ENCODE measurements around the gene CHAF1A. TPM values are rescaled to one million over a fixed set of nuclear protein-coding genes. Genes with fewer than 3 reads are reported as not detected.

The CHAF1A gene
- total and polyA plus RNA-seq, 2 of the 4 experiments (the other 2 are of a cell fraction), result 12.4 to 22.9 TPM

GRCh38 chr19:4358709-4359626 lies 43.5 kb upstream of the CHAF1A start:
- TF ChIP-seq RAD21 (IDR thresholded peaks at IDR 0.05; ENCODE audit: low read length) (no peak), FOS (IDR thresholded peaks at IDR 0.05; ENCODE audit: low read depth, low read length) (no peak), RCOR1 (IDR thresholded peaks at IDR 0.05; ENCODE audit: insufficient replicate concordance, low read length) (no peak), NFE2L2 (IDR thresholded peaks at IDR 0.05; ENCODE audit: low read depth, low read length) (no peak), SMC3 (IDR thresholded peaks at IDR 0.05; ENCODE audit: low read depth, low read length) (no peak), USF2 (IDR thresholded peaks at IDR 0.05; ENCODE audit: low read depth, low read length) (no peak), MXI1 (IDR thresholded peaks at IDR 0.05; ENCODE audit: borderline replicate concordance, low read depth, low read length) (no peak), POLR2A (IDR thresholded peaks at IDR 0.05; ENCODE audit: low read depth, low read length) (no peak), CHD1 (IDR thresholded peaks at IDR 0.05; ENCODE audit: low read depth, low read length) (no peak), MAZ (IDR thresholded peaks at IDR 0.05; ENCODE audit: borderline replicate concordance, low read depth, low read length) (no peak), RFX5 (IDR thresholded peaks at IDR 0.05; ENCODE audit: low read depth, low read length) (no peak), BHLHE40 (IDR thresholded peaks at IDR 0.05; ENCODE audit: low read depth, low read length) (no peak)
- H3K18ac ChIP-seq (ENCODE audit: low read depth, low read length), result no peak overlapping the region
- no TSS peak for BruUV-seq (replicated peaks)

More at GRCh38 chr19:4358709-4359626, 43.5 kb upstream of the CHAF1A start:
- Histone ChIP-seq H3K23ac (ENCODE audit: low read depth, low read length) (no peak overlapping the region), H3K36me3 (ENCODE audit: control insufficient read depth, insufficient read depth, low read length) (peaks cover 48% of the 10 kb centered on the region), H4K5ac (ENCODE audit: low read depth, low read length) (no peak overlapping the region), H4K20me1 (ENCODE audit: insufficient read depth, low read length) (peaks cover 11% of the 10 kb centered on the region), H3K14ac (replicated peaks; ENCODE audit: low read depth, low read length) (no peak overlapping the region), H4K8ac (ENCODE audit: low read depth in 2 of 2, low read length in 2 of 2) (no peak overlapping the region), H3K4me3 (ENCODE audit: insufficient read depth, low read depth, low read length) (no peak overlapping the region), H3K9me1 (ENCODE audit: insufficient read depth, low read length) (no peaks in the 10 kb centered on the region), H3K4me1 (ENCODE audit: control insufficient read depth, insufficient read depth, low read length) (peaks cover 10% of the 10 kb centered on the region; the same call in 1 of the 2 replicates), H2BK20ac (ENCODE audit: low read depth, low read length) (no peak overlapping the region), H2BK5ac (ENCODE audit: low read depth, low read length, poor library complexity, severe bottlenecking) (no peak overlapping the region), H3K27me3 (ENCODE audit: control insufficient read depth, insufficient read depth, low read length) (no peaks in the 10 kb centered on the region), H3K79me1 (ENCODE audit: low read depth in 1 of 2, low read length in 2 of 2) (peaks cover 0 to 16% of the 10 kb centered on the region in 2 experiments; a peak in 3 of 4 replicates), H2AK9ac (replicated peaks; ENCODE audit: low read depth, low read length, poor library complexity) (peak overlapping the region; percentile 50), H3K9me3 (ENCODE audit: control insufficient read depth, insufficient read depth, low read length) (no peaks in the 10 kb centered on the region), H4K91ac (ENCODE audit: insufficient read depth, low read depth, low read length) (no peak overlapping the region), H3K4ac (ENCODE audit: low read depth, low read length) (no peak overlapping the region), H3K56ac (ENCODE audit: extremely low read depth, insufficient read depth, low read length) (no peak overlapping the region), H2BK120ac (ENCODE audit: low read depth, low read length) (no peak overlapping the region), H2AFZ (replicated peaks; ENCODE audit: low read length, poor library complexity) (peak overlapping the region; percentile 43), H3K9ac (ENCODE audit: low read depth, low read length) (no peak overlapping the region), H2AK5ac (ENCODE audit: low read depth, low read length) (no peak overlapping the region), H2BK15ac (ENCODE audit: low read depth, low read length) (no peak overlapping the region), H3K27ac (ENCODE audit: insufficient read depth, low read length) (no peak overlapping the region), H3K4me2 (ENCODE audit: low read depth, low read length) (no peak overlapping the region)
- dilution Hi-C loops (cut with HindIII; ENCODE audit: low sequenced_read_pairs, unreplicated experiment) (no loop called here), intact Hi-C loops (cut with micrococcal nuclease) (no loop called here), in situ Hi-C loops (cut with MboI; ENCODE audit: low sequenced_read_pairs) (no loop called here)
- no peak for DNase-seq
- 81% methylated on average over 13 of the region's 25 CpGs; no CpG with 5 or more reads in 1 of the 2 experiments for WGBS, 2 experiments (ENCODE audit: extremely low coverage in 2 of 2, insufficient read length in 1 of 2)
- ChIA-PET CTCF (no interaction called here), POLR2A (ENCODE audit: unreplicated experiment) (no interaction called here)
- no peak for ATAC-seq (ENCODE audit: low read depth)
